Body of pancreas (tissue), 4 donors: Measurements from ENCODE around the gene GNE.

Source experiments
- POLR2A ChIP-seq, 3 donors: fragments of 450-650 bp; IDR thresholded peaks; one replicate each; pipeline ENCODE4 v1.6.1; 2016; ENCODE audit warnings: antibody characterized with exemption in 3 of 3, mild to moderate bottlenecking in 2 of 3
- TF ChIP-seq, protein P1 (sequence below), 7 experiments: fragments of 450-650 bp in 4 of 7; fragments of 200-600 bp in 3 of 7; sonication (generic) in 3 of 7; IDR thresholded peaks; one replicate each; pipeline ENCODE4 v1.5.1; 2016 to 2019; ENCODE audit warnings: antibody characterized with exemption in 7 of 7

- TF ChIP-seq, protein P1, sequence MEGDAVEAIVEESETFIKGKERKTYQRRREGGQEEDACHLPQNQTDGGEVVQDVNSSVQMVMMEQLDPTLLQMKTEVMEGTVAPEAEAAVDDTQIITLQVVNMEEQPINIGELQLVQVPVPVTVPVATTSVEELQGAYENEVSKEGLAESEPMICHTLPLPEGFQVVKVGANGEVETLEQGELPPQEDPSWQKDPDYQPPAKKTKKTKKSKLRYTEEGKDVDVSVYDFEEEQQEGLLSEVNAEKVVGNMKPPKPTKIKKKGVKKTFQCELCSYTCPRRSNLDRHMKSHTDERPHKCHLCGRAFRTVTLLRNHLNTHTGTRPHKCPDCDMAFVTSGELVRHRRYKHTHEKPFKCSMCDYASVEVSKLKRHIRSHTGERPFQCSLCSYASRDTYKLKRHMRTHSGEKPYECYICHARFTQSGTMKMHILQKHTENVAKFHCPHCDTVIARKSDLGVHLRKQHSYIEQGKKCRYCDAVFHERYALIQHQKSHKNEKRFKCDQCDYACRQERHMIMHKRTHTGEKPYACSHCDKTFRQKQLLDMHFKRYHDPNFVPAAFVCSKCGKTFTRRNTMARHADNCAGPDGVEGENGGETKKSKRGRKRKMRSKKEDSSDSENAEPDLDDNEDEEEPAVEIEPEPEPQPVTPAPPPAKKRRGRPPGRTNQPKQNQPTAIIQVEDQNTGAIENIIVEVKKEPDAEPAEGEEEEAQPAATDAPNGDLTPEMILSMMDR (IDR thresholded peaks at IDR 0.05) = no peak
- no peak for TF ChIP-seq POLR2A (IDR thresholded peaks at IDR 0.05)
Measured at GRCh38 chr9:36286388-36286787, 28.1 kb upstream of the GNE start.
